Measurements from ENCODE around the gene KCNK7.
A peak's percentile ranks its signal among the peaks of the same experiment; 100 is the strongest.

KCNK7 gene

GRCh38 chr11:65586676-65587075, 8.9 kb downstream of the KCNK7 start:
- DNase-seq (ENCODE audit: low spot score) = no peak

GRCh38 chr11:65586247-65586630, 9.4 kb downstream of the KCNK7 start:
- no peak for DNase-seq (ENCODE audit: low spot score)

GRCh38 chr11:65585396-65586246, 10.0 kb downstream of the KCNK7 start:
- no peak for DNase-seq (ENCODE audit: low spot score)

- no peak for DNase-seq (ENCODE audit: low spot score)
These were observed 10.9 kb downstream of the KCNK7 start for GRCh38 chr11:65584723-65585171.

- no peak for DNase-seq (ENCODE audit: low spot score)
These were observed 11.5 kb downstream of the KCNK7 start for GRCh38 chr11:65584106-65584505.

GRCh38 chr11:65583589-65583988, 12.0 kb downstream of the KCNK7 start:
- no peak for DNase-seq (ENCODE audit: low spot score)

GRCh38 chr11:65581928-65582327, 13.7 kb downstream of the KCNK7 start:
- DNase-seq (ENCODE audit: low spot score) = no peak

GRCh38 chr11:65580756-65581155, 14.8 kb downstream of the KCNK7 start:
- no peak for DNase-seq (ENCODE audit: low spot score)

GRCh38 chr11:65580031-65580692, 15.4 kb downstream of the KCNK7 start:
- no peak for DNase-seq (ENCODE audit: low spot score)

GRCh38 chr11:65579291-65579690, 16.3 kb downstream of the KCNK7 start:
- DNase-seq (ENCODE audit: low spot score) = no peak

- no peak for DNase-seq (ENCODE audit: low spot score)
These were observed 16.9 kb downstream of the KCNK7 start for GRCh38 chr11:65578667-65579066.

- no peak for DNase-seq (ENCODE audit: low spot score)
These were observed 17.5 kb downstream of the KCNK7 start for GRCh38 chr11:65578134-65578533.

- no peak for DNase-seq (ENCODE audit: low spot score)
These were observed 17.9 kb downstream of the KCNK7 start for GRCh38 chr11:65577756-65578109.

GRCh38 chr11:65576867-65577755, 18.5 kb downstream of the KCNK7 start:
- no peak for DNase-seq (ENCODE audit: low spot score)

GRCh38 chr11:65576232-65576866, 19.3 kb downstream of the KCNK7 start:
- no peak for DNase-seq (ENCODE audit: low spot score)

GRCh38 chr11:65575568-65576231, 19.9 kb downstream of the KCNK7 start, which contains the start of gene EHBP1L1:
TSS of gene EHBP1L1 (plus strand) at chr11:65576053. CDS start at chr11:65576303, 250 bp downstream.
- no peak for DNase-seq (ENCODE audit: low spot score)

GRCh38 chr11:65574811-65575567, 20.6 kb downstream of the KCNK7 start:
- no peak for DNase-seq (ENCODE audit: low spot score)

GRCh38 chr11:65574109-65574810, 21.3 kb downstream of the KCNK7 start:
- DNase-seq (ENCODE audit: low spot score) = peak; percentile 72

- no peak for DNase-seq (ENCODE audit: low spot score)
These were observed 22.1 kb downstream of the KCNK7 start for GRCh38 chr11:65573391-65574079.
